Measurements from ENCODE around the gene RTL1. TPM values are rescaled to one million over a fixed set of nuclear protein-coding genes. Genes with fewer than 3 reads are reported as not detected.
A peak's percentile ranks its signal among the peaks of the same experiment; 100 is the strongest.

RTL1 gene
- total and polyA plus RNA-seq, 7 donors, result not detected

- no peak overlapping the region for H3K4me3 ChIP-seq
- intact Hi-C loops (cut with DNase I), result no loop called here
- no peaks in the 10 kb centered on the region for H3K36me3 ChIP-seq
- H3K4me1 ChIP-seq, result peaks cover 0 to 15% (median 7%) of the 10 kb centered on the region in 4 donors
- H3K27ac ChIP-seq, result no peak overlapping the region
- no peak for TF ChIP-seq EP300 (IDR thresholded peaks at IDR 0.05)
- TF ChIP-seq POLR2AphosphoS5 (IDR thresholded peaks at IDR 0.05), result no peak
- no peak for TF ChIP-seq CTCF (IDR thresholded peaks at IDR 0.05)
- no peak for TF ChIP-seq POLR2A (IDR thresholded peaks at IDR 0.05)
- 87 to 92% methylated on average over 6 of the region's 6 CpGs for WGBS, 2 donors
- no peaks in the 10 kb centered on the region for H3K9me3 ChIP-seq
- no peak for DNase-seq
- H3K27me3 ChIP-seq, result peaks cover 0 to 30% (median 5%) of the 10 kb centered on the region in 3 donors
Observed at GRCh38 chr14:100895411-100895810, 8.1 kb downstream of the RTL1 start.

DNA sequence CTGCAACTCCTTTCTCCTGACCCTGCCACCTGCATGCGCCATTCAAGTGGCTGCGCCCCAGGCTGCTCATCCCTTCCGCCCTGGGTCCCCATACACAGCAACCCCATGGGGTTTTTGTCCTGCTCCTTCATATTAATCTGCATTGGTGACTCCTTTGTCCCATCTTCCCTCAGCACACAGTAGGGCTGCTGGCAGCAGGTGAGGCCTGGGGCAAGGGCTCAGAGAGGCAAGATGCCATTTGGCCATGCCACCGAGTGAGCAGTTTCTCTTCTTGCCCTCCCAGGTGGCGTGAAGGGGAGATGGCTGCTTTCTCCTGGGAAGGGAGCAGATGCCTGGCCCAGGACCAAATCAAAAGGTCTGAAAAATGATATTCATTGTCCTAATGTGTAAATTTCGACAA is 9.1 kb downstream of the RTL1 start:
- DNase-seq, result no peak
- TF ChIP-seq POLR2AphosphoS5 (IDR thresholded peaks at IDR 0.05) (no peak), POLR2A (IDR thresholded peaks at IDR 0.05) (no peak), EP300 (IDR thresholded peaks at IDR 0.05) (no peak), CTCF (IDR thresholded peaks at IDR 0.05) (no peak)
- H3K9me3 ChIP-seq, result no peaks in the 10 kb centered on the region
- H3K36me3 ChIP-seq, result no peaks in the 10 kb centered on the region
- no peak overlapping the region for H3K27ac ChIP-seq
- WGBS, 2 donors, result 92 to 95% methylated on average over 6 of the region's 6 CpGs
- H3K27me3 ChIP-seq, result peaks cover 0 to 25% (median 5%) of the 10 kb centered on the region in 3 donors
- peaks cover 0 to 5% (median 0%) of the 10 kb centered on the region in 4 donors for H3K4me1 ChIP-seq
- no peak overlapping the region for H3K4me3 ChIP-seq
- intact Hi-C loops (cut with DNase I), result no loop called here

DNA sequence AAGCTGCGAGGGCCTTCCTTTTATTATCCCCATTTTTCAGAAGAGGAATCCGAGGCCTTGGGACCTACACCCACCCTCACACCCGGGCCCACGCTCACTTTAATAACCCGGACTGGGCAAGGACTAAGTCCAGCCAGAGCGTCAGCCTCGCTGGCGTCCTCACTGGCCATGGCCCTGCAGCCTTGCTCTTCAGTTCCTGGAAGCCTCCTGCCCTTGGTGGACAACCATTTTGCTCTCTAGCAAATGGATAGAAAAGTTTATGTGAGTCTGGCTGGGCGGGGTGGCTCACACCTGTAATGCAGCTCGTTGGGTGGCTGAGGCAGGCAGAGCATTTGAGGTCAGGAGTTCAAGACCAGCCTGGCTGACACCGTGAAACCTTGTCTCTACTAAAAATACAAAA is 9.8 kb downstream of the RTL1 start:
- no peak overlapping the region for H3K4me3 ChIP-seq
- no peak for TF ChIP-seq CTCF (IDR thresholded peaks at IDR 0.05)
- TF ChIP-seq POLR2A (IDR thresholded peaks at IDR 0.05), result no peak
- TF ChIP-seq POLR2AphosphoS5 (IDR thresholded peaks at IDR 0.05), result no peak
- no peak for TF ChIP-seq EP300 (IDR thresholded peaks at IDR 0.05)
- peaks cover 0 to 3% (median 0%) of the 10 kb centered on the region in 4 donors for H3K4me1 ChIP-seq
- no peak overlapping the region for H3K27ac ChIP-seq
- intact Hi-C loops (cut with DNase I), result no loop called here
- DNase-seq, result peak; percentile 35
- 76 to 88% methylated on average over 11 of the region's 11 CpGs for WGBS, 2 donors
- peaks cover 0 to 19% (median 0%) of the 10 kb centered on the region in 3 donors for H3K27me3 ChIP-seq
- H3K9me3 ChIP-seq, result no peaks in the 10 kb centered on the region
- no peaks in the 10 kb centered on the region for H3K36me3 ChIP-seq

GRCh38 chr14:100893228-100893601 is 10.3 kb downstream of the RTL1 start:
- intact Hi-C loops (cut with DNase I), result no loop called here
- no peaks in the 10 kb centered on the region for H3K36me3 ChIP-seq
- no peak overlapping the region for H3K4me3 ChIP-seq
- no peak overlapping the region for H3K27ac ChIP-seq
- no peak for DNase-seq
- WGBS, 2 donors, result 79 to 85% methylated on average over 8 of the region's 8 CpGs
- peaks cover 0 to 8% (median 0%) of the 10 kb centered on the region in 4 donors for H3K4me1 ChIP-seq
- H3K9me3 ChIP-seq, result no peaks in the 10 kb centered on the region
- peaks cover 0 to 13% (median 0%) of the 10 kb centered on the region in 3 donors for H3K27me3 ChIP-seq
- TF ChIP-seq POLR2A (IDR thresholded peaks at IDR 0.05) (no peak), EP300 (IDR thresholded peaks at IDR 0.05) (no peak), POLR2AphosphoS5 (IDR thresholded peaks at IDR 0.05) (no peak), CTCF (IDR thresholded peaks at IDR 0.05) (no peak)
